ENCODE results near the gene PTGDR2.

The PTGDR2 gene

DNA sequence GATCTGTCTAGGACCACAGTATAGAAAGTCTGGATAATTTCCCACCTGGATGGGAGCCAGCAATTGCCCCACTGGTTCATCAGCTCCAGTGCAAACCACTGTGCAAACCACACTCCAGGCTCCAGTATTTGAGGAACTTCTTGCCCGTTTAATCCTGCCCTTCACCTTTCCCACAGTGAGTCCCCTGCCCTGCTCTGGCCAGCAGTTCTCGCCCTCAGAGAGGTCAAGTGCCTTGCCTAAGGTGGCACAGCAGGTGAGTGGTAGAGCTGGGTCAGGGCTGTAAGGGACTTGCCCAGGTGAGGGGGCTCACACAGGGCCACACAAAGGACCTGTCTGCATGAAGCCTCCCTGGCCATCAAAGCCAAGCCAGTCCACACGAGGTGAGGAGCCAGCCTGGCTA is 46.5 kb downstream of the PTGDR2 start:
- DNase-seq, result no peak

- no peak for DNase-seq
These were observed 52.3 kb downstream of the PTGDR2 start for GRCh38 chr11:60803273-60803936.

GRCh38 chr11:60801194-60801593 is 54.6 kb downstream of the PTGDR2 start:
- no peak for DNase-seq

Data from effector CD4-positive, alpha-beta T cell (primary cell).